GM23248 (cell line): ENCODE results near the gene CAMTA1.

Experiments
- EZH2 ChIP-seq: fragments of 200-600 bp; sonication (generic); IDR thresholded peaks from 2 replicates; pipeline ENCODE4 v1.6.1; 2018; ENCODE audit warnings: antibody characterized with exemption, mild to moderate bottlenecking; ENCODE audit not compliant: insufficient read depth, poor library complexity, severe bottlenecking
- EZH2phosphoT487 ChIP-seq: fragments of 200-600 bp; sonication (generic); IDR thresholded peaks from 2 replicates; pipeline ENCODE4 v1.6.1; 2018; ENCODE audit warnings: antibody characterized with exemption, moderate library complexity, mild to moderate bottlenecking, low read depth; ENCODE audit not compliant: insufficient read depth

DNA sequence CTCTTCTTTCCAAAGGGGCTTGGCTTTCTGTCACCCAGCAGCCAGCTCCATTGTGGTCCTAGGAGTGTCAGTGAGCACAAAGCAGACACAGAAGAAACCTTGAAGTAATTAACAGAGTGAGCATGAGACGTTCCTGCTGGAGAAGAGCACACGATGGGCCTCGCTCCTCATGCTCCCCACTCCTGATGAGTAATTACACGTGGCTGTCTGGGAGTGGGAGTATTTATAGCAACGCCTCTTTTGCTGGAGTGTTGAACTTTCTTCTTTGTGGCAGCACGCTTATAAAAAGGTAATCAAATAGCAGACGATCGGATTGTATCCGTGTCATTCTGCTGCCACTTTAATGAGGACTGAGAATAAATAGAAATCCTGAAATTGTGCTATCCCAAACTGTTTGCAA lies 185.8 kb downstream of the CAMTA1 start:
- no peak for TF ChIP-seq EZH2
- TF ChIP-seq EZH2phosphoT487, result no peak
